Inferior parietal cortex (tissue), 1 donor: ENCODE data around the gene SART1.
"Not testable (repeated sequence)": the region's sequence is repeated elsewhere in the genome, so short reads cannot be mapped to it uniquely, and the experiment has no call there.

Experiments
- DNase-seq: peaks from one replicate; pipeline ENCODE4 v3.0.0-alpha.2; 2016; ENCODE audit errors: extremely low spot score

Gene SART1

GRCh38 chr11:65934014-65934413 lies 27.5 kb upstream of the SART1 start:
- no peak for DNase-seq

DNA sequence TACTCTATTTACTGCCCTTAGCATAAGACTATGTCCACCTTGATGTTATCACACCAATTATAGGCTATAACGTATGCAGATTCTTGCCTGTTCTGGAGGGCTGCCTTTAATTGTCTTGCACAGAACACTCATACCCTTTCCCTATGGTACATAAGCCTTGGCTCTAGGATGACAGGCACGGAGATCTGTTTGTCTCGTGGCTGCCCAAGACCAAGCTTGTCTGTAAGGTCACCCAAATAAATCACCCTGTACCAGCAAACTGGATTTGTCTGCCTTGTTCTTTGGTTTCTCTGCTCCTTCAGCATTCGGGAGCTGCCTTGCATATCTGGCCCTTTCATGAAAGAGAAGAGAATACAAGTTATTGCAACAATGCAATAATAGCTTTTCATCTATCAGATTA lies 23.8 kb upstream of the SART1 start:
- no peak for DNase-seq

GRCh38 chr11:65941720-65942310 lies 19.7 kb upstream of the SART1 start:
- no peak for DNase-seq

- no peak for DNase-seq
These were observed 19.0 kb upstream of the SART1 start for GRCh38 chr11:65942531-65942930.

GRCh38 chr11:65944191-65944590 lies 17.3 kb upstream of the SART1 start:
- DNase-seq, result no peak

- DNase-seq, result no peak
These were observed 16.8 kb upstream of the SART1 start for GRCh38 chr11:65944767-65945166.

- DNase-seq, result no peak
These were observed 16.1 kb upstream of the SART1 start, which contains the start of gene TSGA10IP for GRCh38 chr11:65945430-65945911. Gene TSGA10IP (plus strand): TSS chr11:65945480. CDS start chr11:65945676, 196 bp downstream.

DNA sequence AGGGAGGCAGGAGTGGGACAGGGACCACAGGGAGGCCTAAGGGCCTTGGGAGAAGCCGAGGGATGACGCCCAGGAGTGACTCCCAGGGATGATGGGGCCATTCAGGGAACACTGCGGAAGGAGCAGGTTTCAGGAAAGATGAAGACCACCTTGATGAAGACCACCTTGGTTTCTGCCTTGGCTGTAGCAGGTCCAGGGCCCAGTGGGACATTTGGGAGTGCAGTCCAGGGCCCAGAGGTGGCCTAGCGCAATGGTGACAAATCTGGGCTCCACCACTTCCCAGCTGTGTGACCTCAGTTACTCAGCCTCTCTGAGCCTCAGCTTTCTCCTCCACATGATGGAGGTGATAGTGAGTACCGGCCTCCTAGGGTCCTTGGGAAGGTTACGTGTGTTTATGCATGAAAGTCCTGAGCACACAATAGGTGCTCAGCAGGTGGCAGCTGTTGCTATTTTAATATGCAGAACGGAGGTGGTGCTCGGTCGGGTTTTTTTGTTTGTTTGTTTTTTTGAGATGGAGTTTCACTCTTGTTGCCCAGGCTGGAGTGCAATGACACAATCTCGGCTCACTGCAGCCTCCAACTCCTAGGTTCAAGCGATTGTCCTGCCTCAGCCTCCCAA lies 15.5 kb upstream of the SART1 start:
- DNase-seq, result no peak

DNA sequence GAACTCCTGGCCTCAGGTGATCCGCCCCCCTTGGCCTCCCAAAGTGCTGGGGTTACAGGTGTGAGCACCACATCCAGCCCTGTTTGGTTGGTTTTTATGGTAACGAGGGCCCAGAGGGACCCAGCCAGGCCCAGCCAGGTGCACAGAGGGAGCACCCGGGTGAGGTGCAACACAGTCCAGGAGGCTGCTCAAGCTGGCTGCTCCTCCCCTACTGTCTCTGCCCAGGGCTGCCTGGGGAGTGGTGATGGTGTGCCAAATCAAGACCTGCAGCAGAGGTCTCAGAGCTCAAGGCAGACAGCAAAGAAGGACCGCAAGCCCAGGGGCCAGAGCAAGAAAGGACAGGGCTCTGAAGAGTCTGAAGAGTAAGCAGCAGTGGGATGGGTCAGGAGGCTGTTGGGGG lies 14.9 kb upstream of the SART1 start:
- no peak for DNase-seq

DNA sequence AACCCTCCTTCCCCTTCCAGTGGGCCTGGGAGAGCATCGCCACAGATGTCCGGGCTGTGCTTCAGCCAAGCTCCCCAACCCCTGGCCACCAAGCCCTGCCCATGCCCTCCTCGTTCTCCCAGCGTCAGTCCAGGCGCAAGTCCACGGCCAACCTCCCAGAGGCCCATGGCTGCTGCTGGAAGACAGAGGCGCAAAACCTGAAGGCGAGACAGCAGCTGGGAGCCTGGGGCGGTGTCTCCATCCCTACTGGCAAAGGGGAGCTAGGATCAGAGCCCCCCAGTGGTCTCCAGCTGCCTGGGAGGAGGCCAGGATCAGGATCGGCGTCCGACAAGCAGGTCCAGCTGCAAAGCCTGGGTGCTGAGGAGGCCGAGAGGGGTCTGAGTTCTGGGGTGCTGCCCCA lies 14.4 kb upstream of the SART1 start:
- DNase-seq, result no peak

GRCh38 chr11:65947603-65948125 lies 13.9 kb upstream of the SART1 start:
- DNase-seq, result no peak

- not testable (repeated sequence) for DNase-seq
These were observed 10.8 kb upstream of the SART1 start for GRCh38 chr11:65950711-65951110.

- not testable (repeated sequence) for DNase-seq
These were observed 9.9 kb upstream of the SART1 start for GRCh38 chr11:65951641-65952040.

- DNase-seq, result no peak
These were observed 9.4 kb upstream of the SART1 start for GRCh38 chr11:65952052-65952521.

- no peak for DNase-seq
These were observed 8.1 kb upstream of the SART1 start for GRCh38 chr11:65953471-65953870.

DNA sequence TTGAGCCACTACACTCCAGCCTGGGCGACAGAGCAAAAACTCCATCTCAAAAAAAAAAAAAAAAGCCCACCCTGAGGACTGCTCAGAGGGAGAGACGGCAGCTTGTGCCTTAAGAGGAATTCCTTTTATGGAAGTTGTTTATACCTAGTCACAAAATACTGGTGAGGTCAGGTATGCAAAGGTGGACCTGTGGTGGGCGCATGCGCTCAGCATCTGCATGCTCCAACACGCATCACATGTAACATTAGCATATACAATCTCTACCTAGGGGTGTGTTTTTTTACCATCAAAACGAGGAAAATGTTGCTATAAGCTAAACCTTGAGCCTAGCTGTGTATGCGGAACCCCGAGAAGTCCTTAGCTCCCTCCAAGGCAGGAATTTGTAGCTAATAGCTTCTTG lies 6.8 kb upstream of the SART1 start:
- no peak for DNase-seq

GRCh38 chr11:65958291-65958690 lies 3.2 kb upstream of the SART1 start:
- no peak for DNase-seq

DNA sequence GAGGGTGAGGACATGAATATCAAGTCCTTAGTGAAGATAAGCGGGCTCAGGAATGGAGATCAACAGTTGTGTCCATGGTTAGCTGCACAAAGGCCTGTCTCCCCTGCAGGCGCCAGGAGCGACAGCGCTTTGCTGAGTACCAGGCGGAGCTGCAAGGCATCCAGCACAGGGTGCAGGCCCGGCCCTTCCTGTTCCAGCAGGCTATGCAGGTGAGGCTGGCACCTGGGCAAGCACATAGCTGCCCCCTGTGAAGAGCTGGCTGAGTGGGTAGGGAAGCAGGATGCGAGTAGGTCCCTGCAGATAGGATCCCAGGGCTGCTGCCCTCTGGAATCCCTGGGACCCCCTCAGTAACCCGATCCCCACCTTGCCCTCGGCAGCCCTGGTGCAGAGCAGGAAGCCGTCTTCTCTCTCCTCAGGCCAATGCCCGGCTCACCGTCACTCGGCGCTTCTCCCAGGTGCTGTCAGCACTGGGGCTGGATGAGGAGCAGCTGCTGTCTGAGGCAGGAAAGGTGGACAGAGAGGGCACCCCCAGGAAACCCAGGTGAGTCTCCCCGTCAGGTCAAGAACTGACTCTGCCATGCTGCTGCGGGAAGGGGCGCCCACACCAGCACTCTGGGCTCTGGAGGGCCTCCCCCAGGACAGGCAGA lies 2.6 kb upstream of the SART1 start:
- no peak for DNase-seq

DNA sequence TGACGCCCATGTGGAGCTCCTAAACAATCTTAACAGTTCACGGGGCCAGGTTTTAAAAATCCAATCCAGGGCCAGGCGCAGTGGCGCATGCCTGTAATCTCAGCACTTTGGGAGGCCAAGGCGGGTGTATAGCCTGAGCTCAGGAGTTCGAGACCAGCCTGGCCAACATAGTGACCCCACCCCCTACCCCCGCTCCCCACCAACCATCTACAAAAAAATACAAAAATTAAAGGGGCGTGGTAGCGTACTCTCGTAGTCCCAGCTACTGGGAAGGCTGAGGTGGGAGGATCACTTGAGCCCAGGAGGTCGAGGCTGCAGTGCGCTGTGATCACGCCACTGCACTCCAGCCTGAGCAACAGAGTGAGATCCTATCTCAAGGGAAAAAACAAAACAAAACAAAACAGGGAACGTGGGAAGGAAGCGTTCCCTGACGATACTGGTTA lies 689 bp upstream of the SART1 start:
- no peak for DNase-seq

GRCh38 chr11:65962141-65962564 lies 619 bp downstream of the SART1 start:
- no peak for DNase-seq

- no peak for DNase-seq
These were observed 3.4 kb downstream of the SART1 start for GRCh38 chr11:65964906-65965305.

GRCh38 chr11:65965986-65966762 lies 4.6 kb downstream of the SART1 start:
- DNase-seq, result no peak
